RWPE1 (cell line): ENCODE results near the gene SCG5.

Experiments
- CTCF ChIA-PET: fragments of 350-600 bp; sonication (Branson Sonifier 250); formaldehyde crosslinking; extraction: SDS; loops from one replicate; lab custom pipeline; 2021; lab: Yijun Ruan, JAX
- POLR2A ChIA-PET: fragments of 400-600 bp; formaldehyde crosslinking; extraction: SDS; loops from one replicate; lab custom pipeline; 2020; ENCODE audit warnings: antibody characterized with exemption; ENCODE audit not compliant: low non-redundant PET; lab: Yijun Ruan, JAX
- DNase-seq: peaks from one replicate; pipeline ENCODE4 v3.0.0; 2012; ENCODE audit warnings: low spot score
- H3K27ac ChIP-seq: fragments of 450-650 bp; 2 replicates; pipeline ENCODE4 v1.5.1; 2017
- CTCF ChIP-seq: fragments of 450-650 bp; conservative IDR thresholded peaks from 2 replicates; pipeline ENCODE4 v1.5.1; 2017; ENCODE audit warnings: low read depth, mild to moderate bottlenecking

SCG5 gene

DNA sequence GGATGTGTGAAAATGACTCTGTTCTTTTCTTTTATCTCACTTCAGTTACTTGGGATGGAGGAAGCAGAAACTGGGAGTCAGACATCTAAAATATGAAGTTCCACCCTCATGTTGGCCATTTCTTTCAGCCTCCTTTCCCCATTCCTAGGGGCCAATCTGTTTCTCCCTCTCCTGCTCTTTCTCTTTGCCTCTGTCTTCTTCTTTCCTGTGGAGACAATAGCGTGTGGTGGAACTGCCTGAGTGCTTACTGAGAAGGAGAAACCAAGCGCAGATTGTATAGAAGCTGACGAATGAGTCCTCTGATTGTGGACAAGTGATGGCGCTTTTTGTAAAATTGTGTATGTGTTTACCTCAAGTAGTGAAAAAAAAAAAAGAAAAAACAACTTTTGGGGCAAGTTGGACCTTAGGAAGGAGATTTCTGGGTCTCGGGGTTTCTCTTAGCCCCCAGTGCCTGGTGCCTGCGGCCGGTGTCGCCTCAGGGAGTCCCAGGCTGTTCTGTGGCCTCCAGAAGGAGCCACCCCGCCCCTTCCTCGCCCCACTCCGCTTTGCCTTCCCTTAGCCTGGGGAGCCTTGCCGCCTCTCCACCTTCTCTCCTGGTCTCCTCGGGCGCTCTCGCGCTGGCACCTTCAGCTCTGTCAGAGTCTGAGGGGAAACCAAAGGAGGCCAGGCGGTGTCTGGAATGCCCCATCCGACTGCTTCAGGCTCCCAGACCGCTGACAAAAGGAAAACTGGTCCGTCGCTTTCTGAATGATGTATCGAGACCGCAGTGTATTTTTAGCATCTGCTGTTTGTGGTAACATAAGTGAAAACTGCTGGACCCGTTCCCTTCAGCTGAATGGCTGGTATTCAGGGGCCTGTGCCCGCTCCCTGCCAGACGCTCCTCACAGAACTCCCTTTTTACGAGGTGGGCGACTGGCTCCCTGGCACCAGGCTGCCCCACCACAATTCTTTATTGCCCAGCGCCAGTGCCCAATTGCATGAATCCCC is 30.1 kb downstream of the SCG5 start:
- POLR2A ChIA-PET: no interaction called here
- H3K27ac ChIP-seq: no peak overlapping the region
- TF ChIP-seq CTCF: no peak
- CTCF ChIA-PET: interaction anchor here (1.6 kb wide), 1 partner anchor 9 kb away, joined by 6 read pairs; no protein-coding TSS in a partner anchor
- no peak for DNase-seq

DNA sequence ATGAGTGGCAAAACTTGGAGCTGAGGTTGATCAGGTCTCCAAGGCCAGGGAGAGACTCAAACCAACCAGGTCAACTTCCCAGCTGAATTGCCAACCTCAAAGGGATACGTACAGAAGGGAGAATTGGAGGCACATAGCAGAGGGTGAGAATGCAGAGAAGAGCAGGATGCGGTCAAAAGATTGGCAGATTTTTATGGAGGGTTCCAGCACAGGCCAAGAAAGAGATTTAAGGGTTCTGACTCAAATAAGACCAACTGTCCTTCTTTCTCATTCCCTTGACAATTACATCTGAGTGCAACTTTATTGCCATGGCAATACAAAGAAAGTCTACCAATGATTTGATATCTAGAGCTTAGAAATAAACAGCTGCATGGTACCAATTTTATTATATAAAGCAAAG is 33.2 kb downstream of the SCG5 start:
- ChIA-PET POLR2A (no interaction called here), CTCF (no interaction called here)
- no peak for TF ChIP-seq CTCF
- no peak for DNase-seq
- H3K27ac ChIP-seq: no peak overlapping the region

DNA sequence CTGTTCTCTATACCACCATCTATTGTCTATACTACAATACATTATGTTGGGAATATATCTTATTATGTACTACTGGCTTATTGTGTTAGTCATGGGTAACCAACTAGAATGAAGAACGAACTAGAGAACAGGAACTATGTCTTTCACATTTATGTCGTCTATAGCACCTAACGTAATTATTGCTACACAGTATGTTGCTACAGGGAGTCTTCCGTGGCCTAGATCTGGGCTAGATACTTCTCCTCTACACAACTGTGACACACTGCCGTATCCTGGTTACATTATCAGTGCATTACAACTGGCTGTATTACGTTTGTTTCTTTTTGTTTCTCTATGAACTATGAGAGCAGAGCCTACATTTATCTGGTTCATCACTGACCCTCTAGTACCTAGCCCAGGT is 34.0 kb downstream of the SCG5 start:
- POLR2A ChIA-PET: no interaction called here
- no peak for TF ChIP-seq CTCF
- no peak for DNase-seq

DNA sequence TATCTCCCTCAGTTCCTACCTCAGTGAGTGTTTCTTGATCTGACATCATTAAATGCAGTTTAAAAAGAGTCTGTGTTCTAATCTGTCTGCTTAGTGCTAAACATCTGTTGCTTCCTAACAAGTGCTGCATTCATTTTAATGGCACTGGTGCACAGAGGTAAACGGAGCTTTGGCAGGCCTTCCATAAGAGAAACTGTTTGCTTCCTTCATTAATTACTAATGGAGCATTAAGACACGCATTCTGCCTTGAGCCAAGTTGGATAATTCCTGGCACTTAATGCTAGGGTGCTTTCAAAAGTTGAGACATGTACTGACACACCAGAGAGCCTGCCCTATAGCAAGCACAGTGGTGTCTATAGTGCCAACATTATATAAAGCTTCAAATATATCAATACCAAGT is 34.7 kb downstream of the SCG5 start:
- ChIA-PET CTCF (interaction anchor here (0.6 to 1.1 kb wide), 2 partner anchors 14 to 136 kb away, joined by 4 read pairs; no protein-coding TSS in a partner anchor), POLR2A (no interaction called here)
- H3K27ac ChIP-seq: no peak overlapping the region
- DNase-seq: no peak
- TF ChIP-seq CTCF: no peak

More for the DNA sequence above, 34.0 kb downstream of the SCG5 start:
- CTCF ChIA-PET: no interaction called here
- H3K27ac ChIP-seq: no peak overlapping the region

- H3K27ac ChIP-seq: no peak overlapping the region
- TF ChIP-seq CTCF: no peak
- DNase-seq: no peak
- ChIA-PET POLR2A (no interaction called here), CTCF (no interaction called here)
Measured at GRCh38 chr15:32677238-32677750, 35.8 kb downstream of the SCG5 start.

GRCh38 chr15:32679298-32679690 is 37.8 kb downstream of the SCG5 start:
- no peak overlapping the region for H3K27ac ChIP-seq
- CTCF ChIA-PET: interaction anchor here (0.7 kb wide), 1 partner anchor 16 kb away, joined by 3 read pairs; no protein-coding TSS in a partner anchor
- TF ChIP-seq CTCF: no peak
- no peak for DNase-seq
- POLR2A ChIA-PET: no interaction called here
